HCT116 (cell line): ENCODE results near the gene ZNF436. TPM values are rescaled to one million over a fixed set of nuclear protein-coding genes. Genes with fewer than 3 reads are reported as not detected.
A peak's percentile ranks its signal among the peaks of the same experiment; 100 is the strongest.

Source experiments
- ATAC-seq: fragments of 200-7000 bp; cut with Tn5 transposase; 2 replicates; pipeline ENCODE4 v1.9.1; 2020; ENCODE audit warnings: mild to moderate bottlenecking, moderate library complexity
- BruUV-seq: library from RNA; stranded (reverse); fragments of 400-500 nt; replicated peaks from 2 replicates; lab custom pipeline; 2021; lab: Mats Ljungman, UMichigan
- CTCF ChIA-PET: fragments of 300-600 bp; sonication (Branson Sonifier 250); formaldehyde crosslinking; loops from one replicate; lab custom pipeline; 2021; ENCODE audit warnings: antibody characterized with exemption; lab: Charles Lee
- POLR2A ChIA-PET: fragments of 300-600, 350-600 bp; sonication (Branson Sonifier 250); formaldehyde crosslinking; loops from one replicate; lab custom pipeline; 2021; ENCODE audit warnings: antibody characterized with exemption; lab: Charles Lee
- RAD21 ChIA-PET, 2 experiments: fragments of 300-600 bp; sonication (Branson Sonifier 250); formaldehyde crosslinking; loops; one replicate each; lab custom pipeline; 2023; ENCODE audit warnings: low total read pairs in 2 of 2; ENCODE audit not compliant: uncharacterized antibody in 2 of 2, unreplicated experiment in 2 of 2, low non-redundant PET in 1 of 2; lab: Charles Lee
- DNase-seq: peaks from one replicate; pipeline ENCODE4 v3.0.0-alpha.2; 2010; ENCODE audit warnings: low read depth, low spot score
- H2AFZ ChIP-seq: fragments of 200-600 bp; shearing (Covaris generic), sonication (generic); 2 replicates; pipeline ENCODE4 v1.6.1; 2017; ENCODE audit warnings: low read depth, mixed run types, mixed read lengths, antibody characterized with exemption, low read length; ENCODE audit not compliant: poor library complexity, severe bottlenecking
- H3K27ac ChIP-seq: 2 replicates; pipeline ENCODE4 v1.5.1; 2012; ENCODE audit warnings: low read depth, low read length
- H3K27me3 ChIP-seq: fragments of 200-600 bp; sonication (generic); 2 replicates; pipeline ENCODE4 v1.6.1; 2016; ENCODE audit warnings: mixed run types, low read length, mixed read lengths; ENCODE audit not compliant: insufficient read depth
- H3K36me3 ChIP-seq, 2 experiments: fragments of 200-500 bp in 1 of 2; fragments of 200-600 bp in 1 of 2; sonication (Bioruptor generic) in 1 of 2; sonication (generic) in 1 of 2; 2 replicates each; pipeline versions ENCODE4 v1.5.1 to v1.6.1; 2014 to 2016; ENCODE audit warnings: low read length in 2 of 2, inconsistent platforms in 1 of 2, mixed read lengths in 1 of 2, mixed run types in 1 of 2; ENCODE audit not compliant: insufficient read depth in 2 of 2, control insufficient read depth in 1 of 2
- H3K4me1 ChIP-seq, 2 experiments: fragments of 200-600 bp in 1 of 2; sonication (generic) in 1 of 2; 2 replicates each; pipeline versions ENCODE4 v1.5.1 to v1.6.1; 2012 to 2017; ENCODE audit warnings: low read length in 2 of 2, inconsistent platforms in 1 of 2, mild to moderate bottlenecking in 1 of 2, mixed read lengths in 1 of 2, mixed run types in 1 of 2, moderate library complexity in 1 of 2; ENCODE audit not compliant: insufficient read depth in 2 of 2, control insufficient read depth in 1 of 2
- H3K4me2 ChIP-seq: fragments of 200-600 bp; sonication (generic); 2 replicates; pipeline ENCODE4 v1.6.1; 2017; ENCODE audit warnings: mixed run types, low read length, mixed read lengths
- H3K4me3 ChIP-seq, 2 experiments: fragments of 200-600 bp in 1 of 2; sonication (generic) in 1 of 2; replicated peaks in 1 of 2; 2 replicates each; pipeline ENCODE4 v1.5.1; 2011 to 2016; ENCODE audit warnings: low read length in 2 of 2, control low read depth in 1 of 2, low read depth in 1 of 2, mild to moderate bottlenecking in 1 of 2, mixed read lengths in 1 of 2, mixed run types in 1 of 2
- H3K79me2 ChIP-seq: fragments of 200-600 bp; sonication (generic); 2 replicates; pipeline ENCODE4 v1.6.1; 2017; ENCODE audit warnings: mild to moderate bottlenecking, mixed run types, low read length, moderate library complexity, mixed read lengths; ENCODE audit not compliant: insufficient read depth
- H3K9ac ChIP-seq: fragments of 200-600 bp; sonication (generic); 2 replicates; pipeline ENCODE4 v1.6.1; 2016; ENCODE audit warnings: low read length, mixed read lengths
- H3K9me2 ChIP-seq: fragments of 200-600 bp; sonication (generic), shearing (Covaris generic); 2 replicates; pipeline ENCODE4 v1.6.1; 2017; ENCODE audit warnings: mixed run types, mild to moderate bottlenecking, moderate library complexity; ENCODE audit not compliant: insufficient read depth
- H3K9me3 ChIP-seq, 2 experiments: fragments of 200-500 bp in 1 of 2; fragments of 200-600 bp in 1 of 2; sonication (Bioruptor generic) in 1 of 2; sonication (generic) in 1 of 2; 2 replicates each; pipeline ENCODE4 v1.6.1; 2014 to 2017; ENCODE audit warnings: low read length in 2 of 2, mixed read lengths in 2 of 2, inconsistent platforms in 1 of 2, low read depth in 1 of 2, mild to moderate bottlenecking in 1 of 2, mixed run types in 1 of 2, moderate library complexity in 1 of 2; ENCODE audit not compliant: control insufficient read depth in 1 of 2, insufficient read depth in 1 of 2
- H4K20me1 ChIP-seq: fragments of 200-600 bp; sonication (generic), shearing (Covaris generic); 2 replicates; pipeline ENCODE4 v1.6.1; 2017; ENCODE audit warnings: mixed run types, mild to moderate bottlenecking, moderate library complexity; ENCODE audit not compliant: insufficient read depth
- ATF3 ChIP-seq: IDR thresholded peaks from 2 replicates; pipeline ENCODE4 v1.6.1; 2012
- CBX3 ChIP-seq: IDR thresholded peaks from 2 replicates; pipeline ENCODE4 v1.6.1; 2012; ENCODE audit warnings: low read depth
- CEBPB ChIP-seq: IDR thresholded peaks from 2 replicates; pipeline ENCODE4 v1.6.1; 2012; ENCODE audit warnings: low read depth
- EGR1 ChIP-seq: IDR thresholded peaks from 2 replicates; pipeline ENCODE4 v1.6.1; 2012; ENCODE audit warnings: low read depth
- JUND ChIP-seq: IDR thresholded peaks from 2 replicates; pipeline ENCODE4 v1.6.1; 2012
- REST ChIP-seq: IDR thresholded peaks from 2 replicates; pipeline ENCODE4 v1.6.1; 2012; ENCODE audit warnings: low read depth
- SRF ChIP-seq: IDR thresholded peaks from 2 replicates; pipeline ENCODE4 v1.6.1; 2012; ENCODE audit warnings: low read depth
- TCF7L2 ChIP-seq: IDR thresholded peaks from 2 replicates; pipeline ENCODE4 v1.7.0; 2011; ENCODE audit warnings: borderline replicate concordance, inconsistent platforms; ENCODE audit not compliant: insufficient read depth, insufficient read length; ENCODE audit errors: extremely low read depth
- YY1 ChIP-seq: IDR thresholded peaks from 2 replicates; pipeline ENCODE4 v1.6.1; 2011; ENCODE audit warnings: low read length, low read depth, moderate library complexity, mild to moderate bottlenecking; ENCODE audit not compliant: insufficient replicate concordance; ENCODE audit errors: extremely low read depth
- ZFX ChIP-seq: fragments of 450-650 bp; IDR thresholded peaks from 2 replicates; pipeline ENCODE4 v1.6.1; 2017
- intact Hi-C: fragments of 100-400 bp; cut with micrococcal nuclease; formaldehyde crosslinking; loops from 2 replicates; pipeline ENCODE4 v1.10.0; 2022
- total RNA-seq: library from RNA; stranded (reverse); gene quantifications from one replicate; pipeline ENCODE4 v1.2.1, GENCODE V29; 2021; ENCODE audit not compliant: unreplicated experiment

ZNF436 gene
- total RNA-seq, 1 experiment from 2014 or later: 8.1 TPM

GRCh38 chr1:23344111-23344986, 25.3 kb downstream of the ZNF436 start, which contains the start of gene HNRNPR (continued):
- TF ChIP-seq REST (no peak), CBX3 (peak; percentile 77; the same call in 1 of the 2 replicates), JUND (no peak), TCF7L2 (peak; percentile 11), EGR1 (peak; percentile 76), ZFX (peak; percentile 89)

GRCh38 chr1:23343221-23344110, 26.2 kb downstream of the ZNF436 start:
- Histone ChIP-seq H3K79me2 (peaks cover 56% of the 10 kb centered on the region), H3K4me1 (peaks cover 11 to 44% of the 10 kb centered on the region in 2 experiments), H2AFZ (no peak overlapping the region), H4K20me1 (peaks cover 44% of the 10 kb centered on the region), H3K4me3 (peak overlapping the region; percentile 71 to 76), H3K27ac (peak overlapping the region; percentile 85), H3K9me2 (no peaks in the 10 kb centered on the region), H3K36me3 (peaks cover 0 to 15% of the 10 kb centered on the region in 2 experiments; a peak in 2 of 4 replicates), H3K9ac (peak overlapping the region; percentile 85), H3K27me3 (no peaks in the 10 kb centered on the region), H3K9me3 (no peaks in the 10 kb centered on the region), H3K4me2 (peak overlapping the region; percentile 90)
- POLR2A ChIA-PET: interaction anchor here (0.8 to 2.4 kb wide), 12 partner anchors 9 to 369 kb away, joined by 3 to 30 read pairs (median 4); partner anchors contain the start of genes ASAP3, E2F2 and ZNF436
- CTCF ChIA-PET: interaction anchor here (0.7 to 1.7 kb wide), 3 partner anchors 25 to 61 kb away, joined by 5 to 12 read pairs (median 8); no protein-coding TSS in a partner anchor
- BruUV-seq: TSS peak; percentile 44
- ATAC-seq (peak; percentile 31), DNase-seq (no peak)
- intact Hi-C loops: loop anchor here (2.0 to 10.0 kb wide), 2 partner anchors 61 to 191 kb away; partner anchors contain the start of gene E2F2
- TF ChIP-seq JUND (no peak), CEBPB (no peak), SRF (no peak), CBX3 (no peak), YY1 (no peak), ATF3 (no peak), ZFX (peak; percentile 97), EGR1 (no peak)
- RAD21 ChIA-PET: interaction anchor here (0.9 to 1.7 kb wide), 3 partner anchors 25 to 60 kb away, joined by 3 to 10 read pairs (median 5); no protein-coding TSS in a partner anchor
